NCI-H1417 (cell line): ENCODE data around the gene SLC12A8.

Experiments
- DNase-seq, 3 experiments: peaks; one replicate each; lab custom pipeline; 2025; lab: John Stamatoyannopoulos, UW

SLC12A8 gene

GRCh38 chr3:125076464-125076863 lies 136.1 kb downstream of the SLC12A8 start:
- DNase-seq = no peak

GRCh38 chr3:125075738-125076137 lies 136.8 kb downstream of the SLC12A8 start:
- no peak for DNase-seq

- DNase-seq = peak in 1 of 3 experiments; percentile 41
These were observed 139.1 kb downstream of the SLC12A8 start for GRCh38 chr3:125073390-125073905.

- DNase-seq = no peak
These were observed 139.7 kb downstream of the SLC12A8 start for GRCh38 chr3:125072749-125073389.

- no peak for DNase-seq
These were observed 140.2 kb downstream of the SLC12A8 start for GRCh38 chr3:125072301-125072700.

GRCh38 chr3:125069968-125070745 lies 142.4 kb downstream of the SLC12A8 start:
- no peak for DNase-seq

- DNase-seq = no peak
These were observed 143.1 kb downstream of the SLC12A8 start for GRCh38 chr3:125069452-125069851.

- DNase-seq = no peak
These were observed 144.3 kb downstream of the SLC12A8 start for GRCh38 chr3:125068265-125068664.

- DNase-seq = no peak
These were observed 145.3 kb downstream of the SLC12A8 start for GRCh38 chr3:125067225-125067624.

GRCh38 chr3:125062904-125063618 lies 149.5 kb downstream of the SLC12A8 start:
- DNase-seq = no peak

GRCh38 chr3:125061646-125062045 lies 150.9 kb downstream of the SLC12A8 start:
- no peak for DNase-seq

GRCh38 chr3:125061170-125061569 lies 151.4 kb downstream of the SLC12A8 start:
- no peak for DNase-seq

- peak in 1 of 3 experiments; percentile 37 for DNase-seq
These were observed 152.9 kb downstream of the SLC12A8 start for GRCh38 chr3:125059488-125060245.

- no peak for DNase-seq
These were observed 153.6 kb downstream of the SLC12A8 start for GRCh38 chr3:125058959-125059358.

GRCh38 chr3:125058529-125058928 lies 154.0 kb downstream of the SLC12A8 start:
- DNase-seq = no peak

GRCh38 chr3:125057186-125057850 lies 155.2 kb downstream of the SLC12A8 start:
- DNase-seq = no peak

GRCh38 chr3:125055913-125056745 lies 156.4 kb downstream of the SLC12A8 start, which contains the start of gene HEG1:
TSS of gene HEG1 (minus strand) at chr3:125055997. CDS start at chr3:125055890, 107 bp downstream.
- DNase-seq = peak; percentile 25 to 74 (median 73)

- DNase-seq = peak; percentile 25 to 74 (median 73)
These were observed 157.1 kb downstream of the SLC12A8 start for GRCh38 chr3:125055331-125055912.

GRCh38 chr3:125054449-125055329 lies 157.9 kb downstream of the SLC12A8 start:
- DNase-seq = no peak
